K562 (cell line): ENCODE data around the gene IGIP. TPM values are rescaled to one million over a fixed set of nuclear protein-coding genes. Genes with fewer than 3 reads are reported as not detected.

Experiments
- CC2D1A ChIP-seq: fragments of 450-650 bp; IDR thresholded peaks from 2 replicates; pipeline ENCODE4 v1.6.1; 2017; ENCODE audit warnings: mild to moderate bottlenecking
- CTBP1 ChIP-seq: fragments of 450-650 bp; IDR thresholded peaks from 2 replicates; pipeline ENCODE4 v1.6.1; 2016; ENCODE audit warnings: borderline replicate concordance
- FIP1L1 ChIP-seq: fragments of 200-400 bp; formaldehyde crosslinking; IDR thresholded peaks from 2 replicates; pipeline ENCODE4 v1.6.1; 2018; ENCODE audit warnings: mild to moderate bottlenecking, low read depth, low read length; ENCODE audit not compliant: poor library complexity, severe bottlenecking
- NFIC ChIP-seq: fragments of 450-650 bp; IDR thresholded peaks from 2 replicates; pipeline ENCODE4 v1.6.1; 2017; ENCODE audit warnings: mild to moderate bottlenecking, inconsistent platforms
- POLR3A ChIP-seq: IDR thresholded peaks from 2 replicates; pipeline ENCODE4 v1.6.1; 2011; ENCODE audit warnings: borderline replicate concordance, mild to moderate bottlenecking, moderate library complexity; ENCODE audit not compliant: insufficient read length, insufficient read depth; ENCODE audit errors: extremely low read depth
- TEAD2 ChIP-seq: fragments of 450-650 bp; IDR thresholded peaks from 2 replicates; pipeline ENCODE4 v1.6.1; 2016; ENCODE audit warnings: missing genetic modification characterization, control low read depth, missing compliant biosample characterization
- VEZF1 ChIP-seq: fragments of 200-800 bp; sonication (Bioruptor generic); IDR thresholded peaks from 2 replicates; pipeline ENCODE4 v1.6.1; 2017; ENCODE audit warnings: missing genetic modification characterization, missing compliant biosample characterization
- ZNF79 ChIP-seq: fragments of 250-450 bp; sonication (Bioruptor Pico); IDR thresholded peaks from 2 replicates; pipeline ENCODE4 v1.4.0; 2020; ENCODE audit warnings: low read depth, mild to moderate bottlenecking, moderate library complexity
- polyA plus RNA-seq, 8 experiments: library from polyadenylated mRNA; depleted of rRNA in 4 of 8; stranded (reverse) in 5 of 8; unstranded in 3 of 8; fragments of >200 nt; fragmentation: Nextera tagmentation in 2 of 8; fragmentation: Illumina TruSeq in 1 of 8; extraction: Ambion mirVana in 2 of 8; extraction: Trizol in 1 of 8; gene quantifications; 2 replicates each; pipeline versions ENCODE4 v1.2.1 to v1.2.3, GENCODE V29; 2011 to 2014; ENCODE audit warnings: inconsistent platforms in 1 of 8, missing spikeins in 1 of 8
- total RNA-seq, 7 experiments: library from RNA; depleted of rRNA in 6 of 7; stranded (reverse); fragments of >200 nt in 6 of 7; fragmentation: Illumina TruSeq in 2 of 7; extraction: Trizol in 2 of 7; gene quantifications; 2 replicates each; pipeline versions ENCODE4 v1.2.1 to v1.2.3, GENCODE V29; 2011 to 2021; ENCODE audit warnings: low replicate concordance in 1 of 7
- TF ChIP-seq, protein P1 (sequence below), 2 experiments: fragments of 450-650 bp; IDR thresholded peaks; 2 replicates each; pipeline ENCODE4 v1.6.1; 2018; ENCODE audit warnings: mild to moderate bottlenecking in 2 of 2, low read depth in 1 of 2; ENCODE audit not compliant: partially characterized antibody in 2 of 2
- TF ChIP-seq, protein P2 (sequence below), 2 experiments: fragments of 450-650 bp in 1 of 2; IDR thresholded peaks; 2 replicates each; pipeline ENCODE4 v1.6.1; 2011 to 2017; ENCODE audit warnings: low read depth in 2 of 2, antibody characterized with exemption in 1 of 2, borderline replicate concordance in 1 of 2, low read length in 1 of 2, mild to moderate bottlenecking in 1 of 2, mixed read lengths in 1 of 2; ENCODE audit not compliant: control insufficient read depth in 1 of 2
- TF ChIP-seq, protein P3 (sequence below): fragments of 250-450 bp; sonication (Bioruptor Pico); IDR thresholded peaks from 2 replicates; pipeline ENCODE4 v1.4.0; 2020; ENCODE audit warnings: borderline replicate concordance
- TF ChIP-seq, protein P4 (sequence below): fragments of 450-650 bp; formaldehyde crosslinking; IDR thresholded peaks from 2 replicates; pipeline ENCODE4 v1.4.0; 2020; ENCODE audit warnings: mild to moderate bottlenecking, moderate library complexity

Gene IGIP
- total and polyA plus RNA-seq, 9 of the 15 experiments (the other 6 are each of a cell fraction or from before 2014, with no cell fraction given), result 0.52 to 1.6 (median 1.2) TPM

- TF ChIP-seq FIP1L1 (no peak), ZNF79 (CRISPR knock-in tag) (no peak), NFIC (no peak), TEAD2 (tag) (no peak), CC2D1A (no peak), POLR3A (no peak), CTBP1 (no peak), VEZF1 (CRISPR knock-in tag) (no peak)
- TF ChIP-seq, protein P1, sequence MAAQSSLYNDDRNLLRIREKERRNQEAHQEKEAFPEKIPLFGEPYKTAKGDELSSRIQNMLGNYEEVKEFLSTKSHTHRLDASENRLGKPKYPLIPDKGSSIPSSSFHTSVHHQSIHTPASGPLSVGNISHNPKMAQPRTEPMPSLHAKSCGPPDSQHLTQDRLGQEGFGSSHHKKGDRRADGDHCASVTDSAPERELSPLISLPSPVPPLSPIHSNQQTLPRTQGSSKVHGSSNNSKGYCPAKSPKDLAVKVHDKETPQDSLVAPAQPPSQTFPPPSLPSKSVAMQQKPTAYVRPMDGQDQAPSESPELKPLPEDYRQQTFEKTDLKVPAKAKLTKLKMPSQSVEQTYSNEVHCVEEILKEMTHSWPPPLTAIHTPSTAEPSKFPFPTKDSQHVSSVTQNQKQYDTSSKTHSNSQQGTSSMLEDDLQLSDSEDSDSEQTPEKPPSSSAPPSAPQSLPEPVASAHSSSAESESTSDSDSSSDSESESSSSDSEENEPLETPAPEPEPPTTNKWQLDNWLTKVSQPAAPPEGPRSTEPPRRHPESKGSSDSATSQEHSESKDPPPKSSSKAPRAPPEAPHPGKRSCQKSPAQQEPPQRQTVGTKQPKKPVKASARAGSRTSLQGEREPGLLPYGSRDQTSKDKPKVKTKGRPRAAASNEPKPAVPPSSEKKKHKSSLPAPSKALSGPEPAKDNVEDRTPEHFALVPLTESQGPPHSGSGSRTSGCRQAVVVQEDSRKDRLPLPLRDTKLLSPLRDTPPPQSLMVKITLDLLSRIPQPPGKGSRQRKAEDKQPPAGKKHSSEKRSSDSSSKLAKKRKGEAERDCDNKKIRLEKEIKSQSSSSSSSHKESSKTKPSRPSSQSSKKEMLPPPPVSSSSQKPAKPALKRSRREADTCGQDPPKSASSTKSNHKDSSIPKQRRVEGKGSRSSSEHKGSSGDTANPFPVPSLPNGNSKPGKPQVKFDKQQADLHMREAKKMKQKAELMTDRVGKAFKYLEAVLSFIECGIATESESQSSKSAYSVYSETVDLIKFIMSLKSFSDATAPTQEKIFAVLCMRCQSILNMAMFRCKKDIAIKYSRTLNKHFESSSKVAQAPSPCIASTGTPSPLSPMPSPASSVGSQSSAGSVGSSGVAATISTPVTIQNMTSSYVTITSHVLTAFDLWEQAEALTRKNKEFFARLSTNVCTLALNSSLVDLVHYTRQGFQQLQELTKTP (IDR thresholded peaks at IDR 0.05; ENCODE audit: low read depth in 1 of 2, partially characterized antibody in 2 of 2), result no peak
- TF ChIP-seq, protein P2, sequence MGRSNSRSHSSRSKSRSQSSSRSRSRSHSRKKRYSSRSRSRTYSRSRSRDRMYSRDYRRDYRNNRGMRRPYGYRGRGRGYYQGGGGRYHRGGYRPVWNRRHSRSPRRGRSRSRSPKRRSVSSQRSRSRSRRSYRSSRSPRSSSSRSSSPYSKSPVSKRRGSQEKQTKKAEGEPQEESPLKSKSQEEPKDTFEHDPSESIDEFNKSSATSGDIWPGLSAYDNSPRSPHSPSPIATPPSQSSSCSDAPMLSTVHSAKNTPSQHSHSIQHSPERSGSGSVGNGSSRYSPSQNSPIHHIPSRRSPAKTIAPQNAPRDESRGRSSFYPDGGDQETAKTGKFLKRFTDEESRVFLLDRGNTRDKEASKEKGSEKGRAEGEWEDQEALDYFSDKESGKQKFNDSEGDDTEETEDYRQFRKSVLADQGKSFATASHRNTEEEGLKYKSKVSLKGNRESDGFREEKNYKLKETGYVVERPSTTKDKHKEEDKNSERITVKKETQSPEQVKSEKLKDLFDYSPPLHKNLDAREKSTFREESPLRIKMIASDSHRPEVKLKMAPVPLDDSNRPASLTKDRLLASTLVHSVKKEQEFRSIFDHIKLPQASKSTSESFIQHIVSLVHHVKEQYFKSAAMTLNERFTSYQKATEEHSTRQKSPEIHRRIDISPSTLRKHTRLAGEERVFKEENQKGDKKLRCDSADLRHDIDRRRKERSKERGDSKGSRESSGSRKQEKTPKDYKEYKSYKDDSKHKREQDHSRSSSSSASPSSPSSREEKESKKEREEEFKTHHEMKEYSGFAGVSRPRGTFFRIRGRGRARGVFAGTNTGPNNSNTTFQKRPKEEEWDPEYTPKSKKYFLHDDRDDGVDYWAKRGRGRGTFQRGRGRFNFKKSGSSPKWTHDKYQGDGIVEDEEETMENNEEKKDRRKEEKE (IDR thresholded peaks at IDR 0.05; ENCODE audit: borderline replicate concordance in 1 of 2, control insufficient read depth in 1 of 2, low read depth in 2 of 2, low read length in 1 of 2), result no peak
- TF ChIP-seq, protein P3, sequence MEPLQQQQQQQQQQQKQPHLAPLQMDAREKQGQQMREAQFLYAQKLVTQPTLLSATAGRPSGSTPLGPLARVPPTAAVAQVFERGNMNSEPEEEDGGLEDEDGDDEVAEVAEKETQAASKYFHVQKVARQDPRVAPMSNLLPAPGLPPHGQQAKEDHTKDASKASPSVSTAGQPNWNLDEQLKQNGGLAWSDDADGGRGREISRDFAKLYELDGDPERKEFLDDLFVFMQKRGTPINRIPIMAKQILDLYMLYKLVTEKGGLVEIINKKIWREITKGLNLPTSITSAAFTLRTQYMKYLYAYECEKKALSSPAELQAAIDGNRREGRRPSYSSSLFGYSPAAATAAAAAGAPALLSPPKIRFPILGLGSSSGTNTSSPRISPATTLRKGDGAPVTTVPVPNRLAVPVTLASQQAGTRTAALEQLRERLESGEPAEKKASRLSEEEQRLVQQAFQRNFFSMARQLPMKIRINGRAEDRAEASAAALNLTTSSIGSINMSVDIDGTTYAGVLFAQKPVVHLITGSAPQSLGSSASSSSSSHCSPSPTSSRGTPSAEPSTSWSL (CRISPR knock-in tag), result no peak
- TF ChIP-seq, protein P4, sequence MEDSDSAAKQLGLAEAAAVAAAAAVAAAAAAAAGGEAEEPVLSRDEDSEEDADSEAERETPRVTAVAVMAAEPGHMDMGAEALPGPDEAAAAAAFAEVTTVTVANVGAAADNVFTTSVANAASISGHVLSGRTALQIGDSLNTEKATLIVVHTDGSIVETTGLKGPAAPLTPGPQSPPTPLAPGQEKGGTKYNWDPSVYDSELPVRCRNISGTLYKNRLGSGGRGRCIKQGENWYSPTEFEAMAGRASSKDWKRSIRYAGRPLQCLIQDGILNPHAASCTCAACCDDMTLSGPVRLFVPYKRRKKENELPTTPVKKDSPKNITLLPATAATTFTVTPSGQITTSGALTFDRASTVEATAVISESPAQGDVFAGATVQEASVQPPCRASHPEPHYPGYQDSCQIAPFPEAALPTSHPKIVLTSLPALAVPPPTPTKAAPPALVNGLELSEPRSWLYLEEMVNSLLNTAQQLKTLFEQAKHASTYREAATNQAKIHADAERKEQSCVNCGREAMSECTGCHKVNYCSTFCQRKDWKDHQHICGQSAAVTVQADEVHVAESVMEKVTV (CRISPR knock-in tag), result no peak
- TF ChIP-seq, all 486 proteins: peak for 0
Measured at GRCh38 chr5:140128376-140128775, 2.6 kb downstream of the IGIP start (continued).
